GM12878 (cell line): Measurements from ENCODE around the gene CLIP3. TPM values are rescaled to one million over a fixed set of nuclear protein-coding genes. Genes with fewer than 3 reads are reported as not detected.
A peak's percentile ranks its signal among the peaks of the same experiment; 100 is the strongest.

ENCODE experiments used
- BRCA1 ChIP-seq: IDR thresholded peaks from 2 replicates; pipeline ENCODE4 v1.6.1; 2011; ENCODE audit warnings: low read depth, low read length, improper control_type of control experiment
- CBX5 ChIP-seq: sonication (generic); IDR thresholded peaks from 2 replicates; pipeline ENCODE4 v1.6.1; 2016; ENCODE audit warnings: low read depth, moderate library complexity, mild to moderate bottlenecking, inconsistent platforms
- CHD1 ChIP-seq: IDR thresholded peaks from 2 replicates; pipeline ENCODE4 v1.6.1; 2012; ENCODE audit warnings: low read depth, low read length, improper control_type of control experiment
- CHD4 ChIP-seq: fragments of 200-600 bp; sonication (generic); IDR thresholded peaks from 2 replicates; pipeline ENCODE4 v1.6.1; 2016; ENCODE audit warnings: mild to moderate bottlenecking
- EED ChIP-seq: sonication (generic); IDR thresholded peaks from 2 replicates; pipeline ENCODE4 v1.6.1; 2016; ENCODE audit warnings: antibody characterized with exemption, low read depth
- ETV6 ChIP-seq, 2 experiments: fragments of 450-650 bp in 1 of 2; IDR thresholded peaks in 1 of 2; conservative IDR thresholded peaks in 1 of 2; 2 replicates each; pipeline ENCODE4 v1.6.1; 2014; ENCODE audit warnings: antibody characterized with exemption in 1 of 2, borderline replicate concordance in 1 of 2, low read depth in 1 of 2, mild to moderate bottlenecking in 1 of 2, moderate library complexity in 1 of 2
- FOXM1 ChIP-seq: IDR thresholded peaks from 2 replicates; pipeline ENCODE4 v1.6.1; 2012; ENCODE audit warnings: low read depth, mild to moderate bottlenecking, inconsistent platforms, low read length, moderate library complexity
- GATAD2B ChIP-seq: fragments of 450-650 bp; conservative IDR thresholded peaks from 2 replicates; pipeline ENCODE4 v1.6.1; 2017; ENCODE audit warnings: low read depth, mild to moderate bottlenecking, moderate library complexity
- HCFC1 ChIP-seq: fragments of 150-350 bp; IDR thresholded peaks from 2 replicates; pipeline ENCODE4 v1.6.1; 2014; ENCODE audit warnings: low read length
- HDAC2 ChIP-seq: fragments of 200-600 bp; sonication (generic); IDR thresholded peaks from 2 replicates; pipeline ENCODE4 v1.6.1; 2017
- HDAC6 ChIP-seq: fragments of 200-600 bp; sonication (generic); IDR thresholded peaks from one replicate; pipeline ENCODE4 v1.8.0; 2017; ENCODE audit warnings: antibody characterized with exemption; ENCODE audit not compliant: unreplicated experiment
- HDGF ChIP-seq: fragments of 450-650 bp; IDR thresholded peaks from 2 replicates; pipeline ENCODE4 v1.6.1; 2016; ENCODE audit warnings: antibody characterized with exemption
- MTA2 ChIP-seq: fragments of 450-650 bp; IDR thresholded peaks from 2 replicates; pipeline ENCODE4 v1.6.1; 2016; ENCODE audit warnings: low read depth, mild to moderate bottlenecking, moderate library complexity
- MXI1 ChIP-seq: fragments of 150-350 bp; IDR thresholded peaks from 2 replicates; pipeline ENCODE4 v1.6.1; 2011; ENCODE audit warnings: low read depth, mild to moderate bottlenecking, inconsistent platforms, low read length, improper control_type of control experiment
- NKRF ChIP-seq: fragments of 450-650 bp; conservative IDR thresholded peaks from 2 replicates; pipeline ENCODE4 v1.6.1; 2017; ENCODE audit warnings: mild to moderate bottlenecking, moderate library complexity
- SKIL ChIP-seq: fragments of 450-650 bp; IDR thresholded peaks from 2 replicates; pipeline ENCODE4 v1.6.1; 2017; ENCODE audit warnings: mild to moderate bottlenecking, low read depth, inconsistent platforms; ENCODE audit not compliant: poor library complexity, severe bottlenecking
- SREBF1 ChIP-seq: IDR thresholded peaks from 2 replicates; pipeline ENCODE4 v1.6.1; 2012; ENCODE audit warnings: mild to moderate bottlenecking, low read length
- SREBF2 ChIP-seq: IDR thresholded peaks from 2 replicates; pipeline ENCODE4 v1.6.1; 2012; ENCODE audit warnings: mild to moderate bottlenecking, low read length
- TCF3 ChIP-seq: IDR thresholded peaks from 2 replicates; pipeline ENCODE4 v1.6.1; 2012; ENCODE audit warnings: low read depth, mild to moderate bottlenecking, low read length, borderline replicate concordance; ENCODE audit not compliant: insufficient read depth
- YY1 ChIP-seq: IDR thresholded peaks from 2 replicates; pipeline ENCODE4 v1.6.1; 2011; ENCODE audit warnings: low read depth, mild to moderate bottlenecking, low read length
- ZNF217 ChIP-seq: fragments of 450-650 bp; IDR thresholded peaks from 2 replicates; pipeline ENCODE4 v1.6.1; 2017; ENCODE audit warnings: antibody characterized with exemption, mild to moderate bottlenecking
- ZNF274 ChIP-seq: IDR thresholded peaks from one replicate; pipeline ENCODE4 v1.8.0; 2011; ENCODE audit not compliant: insufficient read length, insufficient read depth
- polyA plus RNA-seq, 11 experiments: library from polyadenylated mRNA; depleted of rRNA in 4 of 11; unstranded in 6 of 11; stranded (reverse) in 5 of 11; fragments of >200 nt; fragmentation: Nextera tagmentation in 4 of 11; fragmentation: Illumina TruSeq in 1 of 11; extraction: Ambion mirVana in 4 of 11; extraction: Trizol in 1 of 11; gene quantifications; 1 replicate in 1 of 11; 2 replicates in 10 of 11; pipeline versions ENCODE4 v1.2.1 to v1.2.3, GENCODE V29; 2011 to 2016; ENCODE audit warnings: inconsistent platforms in 2 of 11, missing spikeins in 2 of 11, low read depth in 1 of 11
- total RNA-seq, 4 experiments: library from RNA; depleted of rRNA in 3 of 4; stranded (reverse); fragments of >200 nt in 3 of 4; fragmentation: Illumina TruSeq in 1 of 4; extraction: Trizol in 1 of 4; gene quantifications; 2 replicates each; pipeline versions ENCODE4 v1.2.1 to v1.2.3, GENCODE V29; 2013 to 2021
- TF ChIP-seq, protein P1 (sequence below): IDR thresholded peaks from 2 replicates; pipeline ENCODE4 v1.6.1; 2012; ENCODE audit warnings: low read depth, low read length, improper control_type of control experiment
- TF ChIP-seq, protein P2 (sequence below): fragments of 450-650 bp; IDR thresholded peaks from 2 replicates; pipeline ENCODE4 v1.6.1; 2017; ENCODE audit warnings: antibody characterized with exemption, mild to moderate bottlenecking, moderate library complexity

The CLIP3 gene
- total and polyA plus RNA-seq, 10 of the 15 experiments (the other 5 are each of a cell fraction or from before 2014, with no cell fraction given), result 0.09 to 2.7 (median 0.45) TPM; not detected in 1

DNA sequence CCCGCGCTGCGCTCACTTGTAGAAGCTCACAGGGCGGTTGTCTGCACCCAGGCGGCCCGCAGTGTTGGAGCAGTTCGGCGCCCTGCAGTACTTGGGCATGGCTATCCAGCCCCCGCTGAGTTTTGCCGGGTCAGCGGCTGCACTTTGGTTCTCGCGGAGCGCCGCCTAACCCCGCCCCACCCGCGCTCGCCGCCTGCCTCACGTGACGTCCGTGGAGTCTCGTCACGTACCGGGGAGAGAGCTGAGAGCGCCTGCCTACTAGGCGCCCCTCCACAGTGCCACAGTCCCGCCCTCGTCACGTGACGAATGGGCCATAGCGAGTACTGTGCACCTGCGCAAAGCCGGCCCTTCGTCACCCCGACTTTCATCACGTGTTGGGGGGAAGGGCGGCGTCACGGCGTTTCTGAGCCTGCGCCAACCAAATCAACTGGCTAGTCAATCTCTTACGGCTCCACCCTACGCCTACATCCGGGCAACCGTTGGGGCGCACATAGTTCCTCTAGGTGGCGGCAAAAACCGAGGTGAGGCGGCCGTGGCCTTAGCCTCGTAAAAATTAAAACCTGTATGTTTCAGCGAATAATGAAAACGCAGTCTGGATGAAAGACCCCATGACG is 21.6 kb upstream of the CLIP3 start, which contains the start of gene THAP8 (continued):
- TF ChIP-seq NKRF (peak; percentile 44; the same call in 1 of the 2 replicates), CBX5 (no peak; the same call in 1 of the 2 replicates), YY1 (peak; percentile 23; the same call in 1 of the 2 replicates), SKIL (no peak), EED (no peak), HDAC6 (no peak), TCF3 (0 out of 2 replicates have a peak, but pooled peaks have one; percentile 24), HDGF (peak; percentile 94; the same call in 1 of the 2 replicates), GATAD2B (peak; percentile 33; the same call in 1 of the 2 replicates), SREBF1 (0 out of 2 replicates have a peak, but pooled peaks have one; percentile 51), CHD4 (no peak), MXI1 (peak; percentile 74; the same call in 1 of the 2 replicates), ZNF274 (no peak), FOXM1 (no peak), CHD1 (0 out of 2 replicates have a peak, but pooled peaks have one; percentile 5), MTA2 (no peak), HDAC2 (no peak), SREBF2 (no peak), ZNF217 (no peak), BRCA1 (0 out of 2 replicates have a peak, but pooled peaks have one; percentile 1), HCFC1 (peak; percentile 52), ETV6 (conservative IDR thresholded peaks at IDR 0.05 in 1 of 2, IDR thresholded peaks at IDR 0.05 in 1 of 2; ENCODE audit: borderline replicate concordance in 1 of 2, low read depth in 1 of 2) (no peak)
- TF ChIP-seq, protein P1, sequence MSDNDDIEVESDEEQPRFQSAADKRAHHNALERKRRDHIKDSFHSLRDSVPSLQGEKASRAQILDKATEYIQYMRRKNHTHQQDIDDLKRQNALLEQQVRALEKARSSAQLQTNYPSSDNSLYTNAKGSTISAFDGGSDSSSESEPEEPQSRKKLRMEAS, result peak; percentile 99
- TF ChIP-seq, protein P2, sequence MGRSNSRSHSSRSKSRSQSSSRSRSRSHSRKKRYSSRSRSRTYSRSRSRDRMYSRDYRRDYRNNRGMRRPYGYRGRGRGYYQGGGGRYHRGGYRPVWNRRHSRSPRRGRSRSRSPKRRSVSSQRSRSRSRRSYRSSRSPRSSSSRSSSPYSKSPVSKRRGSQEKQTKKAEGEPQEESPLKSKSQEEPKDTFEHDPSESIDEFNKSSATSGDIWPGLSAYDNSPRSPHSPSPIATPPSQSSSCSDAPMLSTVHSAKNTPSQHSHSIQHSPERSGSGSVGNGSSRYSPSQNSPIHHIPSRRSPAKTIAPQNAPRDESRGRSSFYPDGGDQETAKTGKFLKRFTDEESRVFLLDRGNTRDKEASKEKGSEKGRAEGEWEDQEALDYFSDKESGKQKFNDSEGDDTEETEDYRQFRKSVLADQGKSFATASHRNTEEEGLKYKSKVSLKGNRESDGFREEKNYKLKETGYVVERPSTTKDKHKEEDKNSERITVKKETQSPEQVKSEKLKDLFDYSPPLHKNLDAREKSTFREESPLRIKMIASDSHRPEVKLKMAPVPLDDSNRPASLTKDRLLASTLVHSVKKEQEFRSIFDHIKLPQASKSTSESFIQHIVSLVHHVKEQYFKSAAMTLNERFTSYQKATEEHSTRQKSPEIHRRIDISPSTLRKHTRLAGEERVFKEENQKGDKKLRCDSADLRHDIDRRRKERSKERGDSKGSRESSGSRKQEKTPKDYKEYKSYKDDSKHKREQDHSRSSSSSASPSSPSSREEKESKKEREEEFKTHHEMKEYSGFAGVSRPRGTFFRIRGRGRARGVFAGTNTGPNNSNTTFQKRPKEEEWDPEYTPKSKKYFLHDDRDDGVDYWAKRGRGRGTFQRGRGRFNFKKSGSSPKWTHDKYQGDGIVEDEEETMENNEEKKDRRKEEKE, result no peak
